Measurements from ENCODE around the gene NRBF2. TPM values are rescaled to one million over a fixed set of nuclear protein-coding genes. Genes with fewer than 3 reads are reported as not detected.
"Not testable (repeated sequence)": the region's sequence is repeated elsewhere in the genome, so short reads cannot be mapped to it uniquely, and the experiment has no call there.

Gene NRBF2
- total RNA-seq, 1 donor from 2014 or later: 14.2 TPM

DNA sequence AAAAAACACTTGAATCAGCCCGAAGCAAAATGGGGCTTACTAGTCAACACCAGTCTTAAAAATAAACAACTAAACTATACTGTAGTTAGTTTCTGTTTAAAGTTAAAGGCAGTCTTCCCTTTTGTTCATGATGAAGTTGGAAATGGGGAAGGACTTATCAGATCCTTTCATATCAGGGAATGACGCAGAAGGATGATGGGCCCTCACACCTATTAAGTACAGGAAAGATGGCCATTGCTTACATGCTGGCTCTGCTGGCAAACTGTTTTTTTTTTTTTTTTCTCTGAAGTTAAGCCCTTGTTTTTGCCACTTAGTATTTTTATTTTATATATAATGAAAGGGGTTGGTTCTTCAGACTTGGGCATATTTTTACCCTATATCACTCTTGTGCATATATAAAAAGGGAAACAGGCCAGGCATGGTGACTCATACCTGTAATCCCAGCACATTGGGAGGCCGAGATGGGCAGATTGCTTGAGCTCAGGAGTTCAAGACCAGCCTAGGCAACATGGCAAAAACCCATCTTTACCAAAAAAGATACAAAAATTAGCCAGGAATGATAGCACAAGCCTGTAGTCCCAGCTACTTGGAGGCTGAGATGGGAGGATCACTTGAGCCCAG is 16.6 kb upstream of the NRBF2 start:
- no peak for DNase-seq (ENCODE audit: low read depth in 2 of 2)

- no peak for DNase-seq (ENCODE audit: low read depth in 2 of 2)
These were observed 14.1 kb upstream of the NRBF2 start for GRCh38 chr10:63119041-63119440.

DNA sequence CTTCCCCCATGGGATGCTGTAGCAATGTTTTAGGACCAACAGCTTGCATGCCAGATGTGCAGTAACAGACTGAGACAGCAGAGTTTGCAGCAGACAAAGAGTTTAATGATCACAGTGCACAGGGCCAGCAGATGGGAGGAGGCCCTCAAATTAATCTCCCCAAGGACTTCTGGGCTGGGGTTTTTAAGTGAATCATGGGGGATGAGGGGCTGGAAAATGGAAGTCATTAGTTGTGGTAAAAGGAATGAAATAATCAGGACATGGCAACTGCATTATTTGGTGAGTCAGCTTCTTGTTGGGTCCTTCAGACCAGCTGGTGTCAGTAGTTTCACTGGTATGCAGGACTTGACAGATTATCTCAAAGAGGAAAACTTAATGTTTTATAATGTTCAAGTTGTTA is 12.6 kb upstream of the NRBF2 start:
- no peak for DNase-seq (ENCODE audit: low read depth in 2 of 2)

GRCh38 chr10:63123727-63124362 is 9.3 kb upstream of the NRBF2 start:
- no peak for DNase-seq (ENCODE audit: low read depth in 2 of 2)

- DNase-seq (ENCODE audit: low read depth in 2 of 2): no peak
These were observed 7.7 kb upstream of the NRBF2 start for GRCh38 chr10:63125459-63125858.

DNA sequence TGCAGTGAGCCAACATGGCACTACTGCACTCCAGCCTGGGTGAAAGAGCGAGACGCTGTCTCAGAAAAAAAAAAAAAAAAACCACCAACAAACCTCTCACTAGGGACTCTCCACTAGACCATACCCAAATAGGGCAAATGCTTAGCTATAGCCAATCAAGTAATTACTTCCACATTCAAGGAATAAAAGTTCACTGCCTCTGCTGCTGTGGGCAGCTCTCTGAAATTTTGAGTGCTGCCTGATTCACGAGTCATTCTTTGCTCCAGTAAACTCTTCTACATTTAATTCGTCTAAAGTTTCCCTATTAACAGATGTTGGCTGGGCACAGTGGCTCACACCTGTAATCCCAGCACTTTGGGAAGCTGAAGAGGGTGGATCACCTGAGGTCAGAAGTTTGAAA is 4.7 kb upstream of the NRBF2 start:
- DNase-seq (ENCODE audit: low read depth in 2 of 2): no peak

GRCh38 chr10:63129888-63130287 is 3.2 kb upstream of the NRBF2 start:
- DNase-seq (ENCODE audit: low read depth in 2 of 2): no peak

DNA sequence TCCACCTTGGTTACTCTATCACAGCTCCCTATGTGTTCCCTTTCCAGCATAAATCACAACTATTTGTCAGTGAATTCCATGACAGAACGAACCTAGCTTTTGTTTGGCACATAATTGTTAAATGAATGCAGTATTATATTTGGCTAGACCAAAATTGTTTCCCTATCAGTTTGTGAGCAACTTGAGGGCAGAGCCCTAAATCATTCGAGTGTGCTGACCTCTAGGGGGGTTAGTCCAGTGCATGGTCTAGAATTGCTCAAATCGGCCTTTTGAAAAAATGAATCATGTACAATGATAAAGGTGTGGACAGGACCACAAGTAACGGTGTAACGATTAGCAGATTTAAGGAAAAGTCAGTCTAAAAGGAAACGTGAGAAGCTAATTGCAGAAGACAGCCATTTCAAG is 475 bp upstream of the NRBF2 start:
- no peak for DNase-seq (ENCODE audit: low read depth in 2 of 2)

GRCh38 chr10:63133821-63134557 is 861 bp downstream of the NRBF2 start:
- DNase-seq (ENCODE audit: low read depth in 2 of 2): no peak

- DNase-seq (ENCODE audit: low read depth in 2 of 2): peak in 1 of 2 donors; percentile 3
These were observed 4.2 kb downstream of the NRBF2 start for GRCh38 chr10:63137306-63137705.

DNA sequence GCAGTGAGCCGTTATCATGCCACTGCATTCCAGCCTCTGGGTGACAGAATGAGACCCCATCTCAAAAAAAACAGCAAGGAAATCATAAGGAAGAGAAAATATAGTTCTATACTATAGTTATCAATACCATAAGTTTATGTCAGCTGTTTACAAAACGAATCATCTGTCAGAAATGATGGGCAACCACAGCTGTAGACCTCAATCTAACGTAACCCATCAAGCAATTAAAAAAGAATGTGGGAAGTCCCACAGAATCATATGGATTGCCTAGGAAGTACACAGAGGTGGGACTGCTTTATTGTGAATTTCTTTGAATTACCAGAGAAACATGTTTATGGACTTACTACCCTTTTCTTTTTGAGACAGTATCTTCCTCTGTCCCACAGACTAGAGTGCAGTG is 6.9 kb downstream of the NRBF2 start:
- DNase-seq (ENCODE audit: low read depth in 2 of 2): no peak

DNA sequence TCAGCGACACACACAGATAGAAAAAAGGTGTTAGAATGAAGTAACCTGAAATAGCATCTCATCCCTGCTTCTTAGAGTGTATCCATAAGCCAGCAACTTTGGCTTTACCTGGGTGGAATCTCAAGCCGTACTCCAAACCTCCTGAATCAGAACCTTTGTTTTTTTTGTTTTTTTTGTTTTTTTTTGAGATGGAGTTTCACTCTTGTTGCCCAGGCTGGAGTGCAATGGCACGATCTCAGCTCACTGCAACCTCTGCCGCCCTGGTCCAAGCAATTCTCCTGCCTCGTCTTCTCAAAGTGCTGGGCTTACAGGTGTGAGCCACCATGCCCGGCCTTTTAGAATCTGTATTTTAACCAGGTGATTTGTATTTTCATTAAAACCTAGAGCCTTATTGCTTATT is 9.0 kb downstream of the NRBF2 start:
- DNase-seq (ENCODE audit: low read depth in 2 of 2): no peak

DNA sequence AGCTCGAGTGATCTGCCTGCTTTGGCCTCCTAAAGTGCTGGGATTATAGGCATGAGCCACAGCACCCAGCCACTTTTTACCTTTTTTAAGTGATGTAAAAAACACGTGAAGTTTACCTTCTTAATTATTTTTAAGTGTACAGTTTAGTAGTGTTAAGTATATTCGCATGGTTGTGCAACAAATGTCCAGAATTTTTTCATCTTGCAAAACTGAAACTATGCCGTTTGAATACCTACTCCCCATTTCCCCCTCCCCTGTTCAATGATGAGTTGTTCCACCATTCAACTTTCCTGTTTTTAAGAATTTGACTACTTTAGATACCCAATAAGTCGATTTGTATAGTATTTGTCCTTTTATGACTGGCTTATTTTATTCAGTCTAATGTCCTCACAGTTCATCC is 10.9 kb downstream of the NRBF2 start:
- DNase-seq (ENCODE audit: low read depth in 2 of 2): no peak

- no peak for DNase-seq (ENCODE audit: low read depth in 2 of 2)
These were observed 12.7 kb downstream of the NRBF2 start for GRCh38 chr10:63145782-63146181.

DNA sequence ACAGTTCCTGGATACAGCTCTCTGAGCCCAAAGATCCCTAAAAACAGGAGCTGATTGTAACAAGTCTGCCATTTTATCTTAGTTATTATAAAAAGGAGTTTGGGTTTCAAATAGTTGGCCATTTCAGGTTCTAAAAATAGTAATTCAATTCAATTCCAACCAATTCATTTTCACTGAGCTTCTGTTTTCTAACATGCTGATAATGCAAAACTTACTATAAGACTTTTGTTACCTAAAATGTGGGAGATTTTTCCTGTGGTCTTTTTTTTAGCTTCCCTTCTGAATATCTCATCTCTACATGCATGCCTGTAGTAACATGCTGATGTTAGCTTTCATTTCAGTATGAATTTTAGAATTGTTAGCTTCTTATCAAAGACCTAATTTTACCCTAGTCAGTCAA is 13.4 kb downstream of the NRBF2 start:
- no peak for DNase-seq (ENCODE audit: low read depth in 2 of 2)

DNA sequence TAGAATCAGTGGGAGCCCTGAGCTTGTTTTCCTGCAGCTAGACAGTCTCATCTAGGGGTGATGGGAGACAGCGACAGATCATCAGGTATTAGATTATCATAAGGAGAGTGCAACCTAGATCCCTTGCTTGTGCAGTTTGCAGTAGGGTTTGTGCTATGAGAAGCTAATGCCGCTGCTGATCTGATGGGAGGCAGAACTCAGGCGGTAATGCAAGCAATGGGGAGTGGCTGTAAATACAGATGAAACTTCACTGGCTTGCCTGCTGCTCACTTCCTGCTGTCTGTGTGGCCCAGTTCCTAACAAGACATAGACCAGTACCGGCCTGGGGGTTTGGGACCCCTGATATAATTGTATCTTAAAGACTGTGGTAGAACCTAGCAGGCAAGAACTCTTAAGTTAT is 17.6 kb downstream of the NRBF2 start:
- no peak for DNase-seq (ENCODE audit: low read depth in 2 of 2)

- not testable (repeated sequence) for DNase-seq (ENCODE audit: low read depth in 2 of 2)
These were observed 20.9 kb downstream of the NRBF2 start for GRCh38 chr10:63153868-63154545.

DNA sequence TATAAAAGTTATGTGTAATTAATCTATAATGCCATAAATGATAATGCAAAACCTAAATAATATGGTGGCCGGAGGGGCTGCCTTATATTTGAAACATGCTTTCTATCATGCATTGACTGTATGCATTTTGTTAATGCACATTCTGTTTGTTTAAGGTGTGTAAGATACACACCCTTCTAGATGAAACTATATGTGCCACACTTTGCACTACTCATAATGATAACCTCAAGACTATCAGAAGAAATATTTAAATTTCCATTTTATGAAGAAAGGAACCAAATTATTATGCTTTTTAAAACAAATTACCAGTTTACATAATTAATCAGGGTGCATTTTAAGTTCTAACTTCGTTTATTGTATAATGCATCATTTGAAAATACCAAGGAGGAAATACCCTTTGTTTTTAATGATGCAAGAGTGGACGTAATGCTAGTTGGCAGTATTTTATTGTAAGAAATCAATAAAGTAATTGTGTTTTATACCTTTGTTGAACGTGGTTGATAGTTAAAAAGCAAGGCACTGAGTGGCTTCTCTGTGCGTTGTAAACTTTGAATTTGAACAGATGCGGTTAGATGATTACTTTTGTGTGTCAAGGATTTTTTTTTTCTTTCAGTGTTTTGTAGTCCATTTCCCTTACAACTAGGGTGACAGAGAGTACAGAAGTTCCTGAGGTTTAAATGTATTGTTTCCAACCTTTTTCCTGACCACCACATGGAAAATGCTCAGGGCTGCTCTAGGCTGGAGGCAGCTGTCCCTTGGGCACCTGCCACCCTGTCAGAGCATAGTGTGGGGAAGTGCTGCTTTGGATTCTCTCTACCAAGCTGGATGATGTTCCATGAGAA is 21.6 kb downstream of the NRBF2 start:
- no peak for DNase-seq (ENCODE audit: low read depth in 2 of 2)

GRCh38 chr10:63155388-63156020 is 22.4 kb downstream of the NRBF2 start:
- no peak for DNase-seq (ENCODE audit: low read depth in 2 of 2)

DNA sequence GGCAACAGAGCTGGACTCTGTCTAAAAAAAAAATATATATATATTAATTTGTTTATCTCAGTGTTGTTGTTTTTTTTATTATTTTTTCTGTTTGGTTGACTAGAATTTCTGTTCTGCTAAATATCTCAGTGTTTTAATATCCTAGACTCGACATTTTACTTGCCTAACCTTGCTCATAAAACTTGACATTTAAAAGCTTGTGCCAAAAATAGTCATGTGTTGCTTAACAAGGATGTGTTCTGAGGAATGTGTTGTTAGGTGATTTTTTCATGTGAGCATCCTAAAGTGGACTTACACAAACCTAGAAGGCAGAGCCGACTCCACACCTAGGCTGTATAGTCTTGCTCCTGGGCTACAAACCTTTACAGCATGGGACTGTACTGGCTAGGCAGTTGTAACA is 23.1 kb downstream of the NRBF2 start:
- DNase-seq (ENCODE audit: low read depth in 2 of 2): no peak
